Caco-2 (cell line): ENCODE measurements around the gene RARA. TPM values are rescaled to one million over a fixed set of nuclear protein-coding genes. Genes with fewer than 3 reads are reported as not detected.
A peak's percentile ranks its signal among the peaks of the same experiment; 100 is the strongest.

Experiments
- BruUV-seq: library from RNA; stranded (reverse); fragments of 400-500 nt; replicated peaks from 2 replicates; lab custom pipeline; 2021; lab: Mats Ljungman, UMichigan
- CTCF ChIA-PET: fragments of 300-600 bp; sonication (Branson Sonifier 250); formaldehyde crosslinking; loops from one replicate; lab custom pipeline; 2022; ENCODE audit warnings: antibody characterized with exemption; lab: Charles Lee
- POLR2A ChIA-PET: fragments of 300-600 bp; sonication (Branson Sonifier 250); formaldehyde crosslinking; loops from one replicate; lab custom pipeline; 2022; ENCODE audit warnings: antibody characterized with exemption; lab: Charles Lee
- DNase-seq, 2 experiments: peaks; one replicate each; pipeline versions ENCODE4 v3.0.0 to v3.0.0-alpha.2; 2020 to 2022
- H3K27me3 ChIP-seq: replicated peaks from 2 replicates; pipeline ENCODE4 v1.6.0; 2011; ENCODE audit warnings: low read length; ENCODE audit not compliant: control insufficient read depth, insufficient read depth
- H3K36me3 ChIP-seq: 2 replicates; pipeline ENCODE4 v1.5.1; 2011; ENCODE audit warnings: low read length; ENCODE audit not compliant: control insufficient read depth, insufficient read depth
- H3K4me1 ChIP-seq: fragments of 250-450 bp; sonication (Bioruptor Pico); 2 replicates; pipeline ENCODE4 v1.5.1; 2020; ENCODE audit warnings: mild to moderate bottlenecking
- H3K4me3 ChIP-seq: 2 replicates; pipeline ENCODE4 v1.5.1; 2011; ENCODE audit warnings: low read depth, mild to moderate bottlenecking, control low read depth, low read length
- H3K9me3 ChIP-seq: fragments of 250-450 bp; sonication (Bioruptor Pico); 2 replicates; pipeline ENCODE4 v1.5.1; 2020; ENCODE audit warnings: mild to moderate bottlenecking, moderate library complexity
- H3K27ac Mint-ChIP-seq: one replicate; pipeline ENCODE4 v1.8.0; 2022; ENCODE audit warnings: mixed read lengths; ENCODE audit not compliant: unreplicated experiment
- H3K27me3 Mint-ChIP-seq: one replicate; pipeline ENCODE4 v1.8.0; 2022; ENCODE audit warnings: mixed read lengths; ENCODE audit not compliant: insufficient read depth, unreplicated experiment
- H3K36me3 Mint-ChIP-seq: one replicate; pipeline ENCODE4 v1.8.0; 2022; ENCODE audit warnings: mild to moderate bottlenecking, mixed read lengths; ENCODE audit not compliant: insufficient read depth, unreplicated experiment
- H3K4me1 Mint-ChIP-seq: one replicate; pipeline ENCODE4 v1.8.0; 2022; ENCODE audit warnings: low read depth, mixed read lengths; ENCODE audit not compliant: unreplicated experiment
- H3K4me3 Mint-ChIP-seq: one replicate; pipeline ENCODE4 v1.8.0; 2022; ENCODE audit warnings: mild to moderate bottlenecking, moderate library complexity, mixed read lengths; ENCODE audit not compliant: unreplicated experiment
- H3K9me3 Mint-ChIP-seq: one replicate; pipeline ENCODE4 v1.8.0; 2022; ENCODE audit warnings: mixed read lengths; ENCODE audit not compliant: unreplicated experiment
- intact Hi-C: fragments of 100-400 bp; cut with micrococcal nuclease; formaldehyde crosslinking; loops from one replicate; pipeline ENCODE4 v1.10.0; 2022; ENCODE audit not compliant: unreplicated experiment
- total RNA-seq: library from RNA; stranded (reverse); gene quantifications from 2 replicates; pipeline ENCODE4 v1.2.3, GENCODE V29; 2022
- TF ChIP-seq, protein P1 (sequence below), 2 experiments: fragments of 200-600 bp in 1 of 2; IDR thresholded peaks; 1 replicate in 1 of 2; 2 replicates in 1 of 2; pipeline versions ENCODE4 v1.5.1 to v1.8.0; 2011 to 2022; ENCODE audit warnings: antibody characterized with exemption in 1 of 2, control low read depth in 1 of 2, inconsistent platforms in 1 of 2, low read depth in 1 of 2, low read length in 1 of 2, mild to moderate bottlenecking in 1 of 2, moderate library complexity in 1 of 2; ENCODE audit not compliant: insufficient read depth in 1 of 2, severe bottlenecking in 1 of 2, unreplicated experiment in 1 of 2

Gene RARA
- total RNA-seq, 1 experiment from 2014 or later: 27.6 TPM

DNA sequence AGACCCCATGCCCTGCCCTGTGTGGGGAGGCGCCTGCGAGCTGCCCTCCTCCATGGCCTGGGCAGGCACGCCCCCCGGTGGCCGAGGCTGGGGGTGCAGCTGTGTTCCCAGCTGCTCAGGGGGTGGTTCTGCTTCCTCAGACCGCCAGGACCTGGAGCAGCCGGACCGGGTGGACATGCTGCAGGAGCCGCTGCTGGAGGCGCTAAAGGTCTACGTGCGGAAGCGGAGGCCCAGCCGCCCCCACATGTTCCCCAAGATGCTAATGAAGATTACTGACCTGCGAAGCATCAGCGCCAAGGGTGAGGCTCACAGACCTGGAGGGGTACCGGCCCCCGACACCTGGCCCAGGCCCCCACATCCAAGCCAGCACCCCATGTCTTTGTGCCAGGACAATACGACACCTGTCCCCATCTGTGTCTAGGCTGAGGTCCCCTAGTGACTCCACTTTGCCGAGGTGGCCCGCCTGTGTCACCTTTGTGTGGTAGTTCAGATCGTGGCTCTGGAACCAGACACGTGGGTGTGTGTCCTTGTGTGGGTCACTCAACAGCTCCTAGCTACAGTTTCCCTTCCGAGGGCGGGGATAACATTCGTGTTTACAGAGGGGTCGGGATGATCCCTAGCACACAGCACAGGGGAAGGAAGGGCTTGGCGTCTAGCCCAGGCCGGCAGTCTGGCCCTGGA lies 46.3 kb downstream of the RARA start:
- no peaks in the 10 kb centered on the region for H3K9me3 ChIP-seq
- TF ChIP-seq, protein P1, sequence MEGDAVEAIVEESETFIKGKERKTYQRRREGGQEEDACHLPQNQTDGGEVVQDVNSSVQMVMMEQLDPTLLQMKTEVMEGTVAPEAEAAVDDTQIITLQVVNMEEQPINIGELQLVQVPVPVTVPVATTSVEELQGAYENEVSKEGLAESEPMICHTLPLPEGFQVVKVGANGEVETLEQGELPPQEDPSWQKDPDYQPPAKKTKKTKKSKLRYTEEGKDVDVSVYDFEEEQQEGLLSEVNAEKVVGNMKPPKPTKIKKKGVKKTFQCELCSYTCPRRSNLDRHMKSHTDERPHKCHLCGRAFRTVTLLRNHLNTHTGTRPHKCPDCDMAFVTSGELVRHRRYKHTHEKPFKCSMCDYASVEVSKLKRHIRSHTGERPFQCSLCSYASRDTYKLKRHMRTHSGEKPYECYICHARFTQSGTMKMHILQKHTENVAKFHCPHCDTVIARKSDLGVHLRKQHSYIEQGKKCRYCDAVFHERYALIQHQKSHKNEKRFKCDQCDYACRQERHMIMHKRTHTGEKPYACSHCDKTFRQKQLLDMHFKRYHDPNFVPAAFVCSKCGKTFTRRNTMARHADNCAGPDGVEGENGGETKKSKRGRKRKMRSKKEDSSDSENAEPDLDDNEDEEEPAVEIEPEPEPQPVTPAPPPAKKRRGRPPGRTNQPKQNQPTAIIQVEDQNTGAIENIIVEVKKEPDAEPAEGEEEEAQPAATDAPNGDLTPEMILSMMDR (IDR thresholded peaks at IDR 0.05; ENCODE audit: insufficient read depth in 1 of 2, low read depth in 1 of 2, low read length in 1 of 2, severe bottlenecking in 1 of 2, unreplicated experiment in 1 of 2): peak; percentile 93 to 96
- Mint-ChIP-seq H3K9me3 (no peaks in the 10 kb centered on the region), H3K4me3 (no peak overlapping the region), H3K27me3 (no peaks in the 10 kb centered on the region), H3K4me1 (peaks cover 8% of the 10 kb centered on the region), H3K36me3 (peaks cover 33% of the 10 kb centered on the region), H3K27ac (no peak overlapping the region)
- H3K4me1 ChIP-seq: no peaks in the 10 kb centered on the region
- peak; percentile 72 to 90 for DNase-seq
- ChIA-PET POLR2A (no interaction called here), CTCF (interaction anchor here (0.6 to 2.4 kb wide), 15 partner anchors 10 to 1243 kb away, joined by 3 to 39 read pairs (median 5); partner anchors contain the start of genes CDC6 and WIPF2)
- no peaks in the 10 kb centered on the region for H3K27me3 ChIP-seq
- H3K36me3 ChIP-seq: peaks cover 9% of the 10 kb centered on the region; the same call in 1 of the 2 replicates
- H3K4me3 ChIP-seq: no peak overlapping the region
- no TSS peak for BruUV-seq
- intact Hi-C loops: loop anchor here (1.0 to 10.0 kb wide), 2 partner anchors 52 to 150 kb away; no protein-coding TSS in a partner anchor

DNA sequence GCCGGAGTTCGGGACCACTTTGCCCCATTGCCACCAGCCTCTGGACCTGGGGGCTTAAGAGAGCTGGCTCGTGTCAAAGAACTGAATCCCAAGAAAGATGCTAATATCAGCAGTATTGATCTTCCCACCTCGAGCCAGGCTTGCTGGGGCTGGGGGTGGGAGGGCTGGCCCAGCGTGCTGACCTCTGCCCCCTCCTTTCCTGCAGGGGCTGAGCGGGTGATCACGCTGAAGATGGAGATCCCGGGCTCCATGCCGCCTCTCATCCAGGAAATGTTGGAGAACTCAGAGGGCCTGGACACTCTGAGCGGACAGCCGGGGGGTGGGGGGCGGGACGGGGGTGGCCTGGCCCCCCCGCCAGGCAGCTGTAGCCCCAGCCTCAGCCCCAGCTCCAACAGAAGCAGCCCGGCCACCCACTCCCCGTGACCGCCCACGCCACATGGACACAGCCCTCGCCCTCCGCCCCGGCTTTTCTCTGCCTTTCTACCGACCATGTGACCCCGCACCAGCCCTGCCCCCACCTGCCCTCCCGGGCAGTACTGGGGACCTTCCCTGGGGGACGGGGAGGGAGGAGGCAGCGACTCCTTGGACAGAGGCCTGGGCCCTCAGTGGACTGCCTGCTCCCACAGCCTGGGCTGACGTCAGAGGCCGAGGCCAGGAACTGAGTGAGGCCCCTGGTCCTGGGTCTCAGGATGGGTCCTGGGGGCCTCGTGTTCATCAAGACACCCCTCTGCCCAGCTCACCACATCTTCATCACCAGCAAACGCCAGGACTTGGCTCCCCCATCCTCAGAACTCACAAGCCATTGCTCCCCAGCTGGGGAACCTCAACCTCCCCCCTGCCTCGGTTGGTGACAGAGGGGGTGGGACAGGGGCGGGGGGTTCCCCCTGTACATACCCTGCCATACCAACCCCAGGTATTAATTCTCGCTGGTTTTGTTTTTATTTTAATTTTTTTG lies 47.1 kb downstream of the RARA start:
- DNase-seq: no peak
- H3K27ac Mint-ChIP-seq: no peak overlapping the region
- peaks cover 31% of the 10 kb centered on the region for H3K36me3 Mint-ChIP-seq
- no peaks in the 10 kb centered on the region for H3K9me3 Mint-ChIP-seq
- intact Hi-C loops: loop anchor here (1.0 to 10.0 kb wide), 2 partner anchors 53 to 151 kb away; no protein-coding TSS in a partner anchor
- H3K9me3 ChIP-seq: no peaks in the 10 kb centered on the region
- BruUV-seq: no TSS peak
- TF ChIP-seq, protein P1 (IDR thresholded peaks at IDR 0.05; ENCODE audit: insufficient read depth in 1 of 2, low read depth in 1 of 2, low read length in 1 of 2, severe bottlenecking in 1 of 2, unreplicated experiment in 1 of 2): no peak
- H3K36me3 ChIP-seq: peaks cover 7% of the 10 kb centered on the region; the same call in 1 of the 2 replicates
- peaks cover 8% of the 10 kb centered on the region for H3K4me1 Mint-ChIP-seq
- no peaks in the 10 kb centered on the region for H3K4me1 ChIP-seq
- H3K27me3 ChIP-seq: no peaks in the 10 kb centered on the region
- H3K4me3 ChIP-seq: no peak overlapping the region
- ChIA-PET POLR2A (no interaction called here), CTCF (interaction anchor here (0.6 to 2.4 kb wide), 10 partner anchors 11 to 1795 kb away, joined by 3 to 39 read pairs (median 8); no protein-coding TSS in a partner anchor)
- H3K4me3 Mint-ChIP-seq: no peak overlapping the region
- H3K27me3 Mint-ChIP-seq: no peaks in the 10 kb centered on the region
